HL-60/S4 (cell line): ENCODE measurements around the gene ARID3A.
"Not testable (repeated sequence)": the region's sequence is repeated elsewhere in the genome, so short reads cannot be mapped to it uniquely, and the experiment has no call there.

Experiments
- in situ Hi-C: fragments of 300-500 bp; cut with MboI; formaldehyde crosslinking; loops from 2 replicates; pipeline ENCODE4 v1.14.3; 2022; ENCODE audit warnings: low sequenced_read_pairs

Gene ARID3A

GRCh38 chr19:944171-944567 is 18.3 kb downstream of the ARID3A start:
- in situ Hi-C loops = no loop called here

GRCh38 chr19:944663-945241 is 18.9 kb downstream of the ARID3A start:
- in situ Hi-C loops = no loop called here

- in situ Hi-C loops = no loop called here
Observed at GRCh38 chr19:945401-946252, 19.8 kb downstream of the ARID3A start.

GRCh38 chr19:947090-947706 is 21.4 kb downstream of the ARID3A start:
- in situ Hi-C loops = no loop called here

- in situ Hi-C loops = no loop called here
Observed at GRCh38 chr19:947707-948539, 22.1 kb downstream of the ARID3A start.

- in situ Hi-C loops = no loop called here
Observed at GRCh38 chr19:948842-949496, 23.1 kb downstream of the ARID3A start.

GRCh38 chr19:950352-951066 is 24.7 kb downstream of the ARID3A start:
- in situ Hi-C loops = no loop called here

GRCh38 chr19:952049-952679 is 26.3 kb downstream of the ARID3A start:
- in situ Hi-C loops = no loop called here

- in situ Hi-C loops = no loop called here
Observed at GRCh38 chr19:952680-953444, 27.0 kb downstream of the ARID3A start.

GRCh38 chr19:953445-954271 is 27.8 kb downstream of the ARID3A start:
- in situ Hi-C loops = no loop called here

GRCh38 chr19:954272-954671 is 28.4 kb downstream of the ARID3A start:
- in situ Hi-C loops = no loop called here

- in situ Hi-C loops = no loop called here
Observed at GRCh38 chr19:954672-955494, 29.0 kb downstream of the ARID3A start.

- in situ Hi-C loops = no loop called here
Observed at GRCh38 chr19:955803-956765, 30.2 kb downstream of the ARID3A start.

- in situ Hi-C loops = no loop called here
Observed at GRCh38 chr19:956766-957440, 31.1 kb downstream of the ARID3A start.

GRCh38 chr19:957578-957977 is 31.7 kb downstream of the ARID3A start:
- in situ Hi-C loops = not testable (repeated sequence)
